ENCODE measurements around the gene GMPS.
"Not testable (repeated sequence)": the region's sequence is repeated elsewhere in the genome, so short reads cannot be mapped to it uniquely, and the experiment has no call there.

GMPS gene

DNA sequence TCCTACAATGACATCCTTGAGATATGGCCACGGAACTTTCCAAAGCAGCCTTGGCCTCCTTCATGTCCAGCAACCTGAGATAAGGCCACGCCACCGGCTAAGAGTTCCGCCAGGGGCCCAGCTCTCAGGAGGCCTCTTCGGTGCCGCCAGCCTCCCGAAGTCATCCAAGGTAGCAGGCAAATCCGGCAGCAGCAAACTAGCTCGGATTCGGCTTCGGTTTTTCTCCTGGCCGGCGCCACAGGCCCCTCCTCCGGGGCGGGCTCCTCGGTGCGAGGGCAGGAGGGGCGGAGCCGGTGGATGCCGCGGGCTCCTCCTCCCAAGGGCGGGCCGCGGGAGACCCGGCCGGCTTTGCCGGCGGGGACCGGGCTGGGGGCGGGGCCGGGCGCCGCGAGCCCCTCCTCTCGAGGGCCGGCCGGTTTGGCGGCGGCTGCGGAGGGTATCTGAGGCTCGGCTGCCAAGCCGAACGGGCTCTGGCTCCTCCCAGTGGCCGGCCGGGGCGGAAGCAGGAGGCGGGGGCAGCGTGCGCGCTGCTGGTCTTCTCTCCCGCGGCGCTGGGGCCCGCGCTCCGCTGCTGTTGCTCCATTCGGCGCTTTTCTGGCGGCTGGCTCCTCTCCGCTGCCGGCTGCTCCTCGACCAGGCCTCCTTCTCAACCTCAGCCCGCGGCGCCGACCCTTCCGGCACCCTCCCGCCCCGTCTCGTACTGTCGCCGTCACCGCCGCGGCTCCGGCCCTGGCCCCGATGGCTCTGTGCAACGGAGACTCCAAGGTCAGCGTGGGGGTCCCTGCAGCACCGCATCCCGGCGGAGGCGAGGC lies at the start of gene GMPS:
Gene GMPS, plus strand, starts transcription at position 518 of the 812 bp plus-strand sequence. Its CDS starts 221 bp downstream, at position 739.
- DNase-seq = peak; percentile 97

DNA sequence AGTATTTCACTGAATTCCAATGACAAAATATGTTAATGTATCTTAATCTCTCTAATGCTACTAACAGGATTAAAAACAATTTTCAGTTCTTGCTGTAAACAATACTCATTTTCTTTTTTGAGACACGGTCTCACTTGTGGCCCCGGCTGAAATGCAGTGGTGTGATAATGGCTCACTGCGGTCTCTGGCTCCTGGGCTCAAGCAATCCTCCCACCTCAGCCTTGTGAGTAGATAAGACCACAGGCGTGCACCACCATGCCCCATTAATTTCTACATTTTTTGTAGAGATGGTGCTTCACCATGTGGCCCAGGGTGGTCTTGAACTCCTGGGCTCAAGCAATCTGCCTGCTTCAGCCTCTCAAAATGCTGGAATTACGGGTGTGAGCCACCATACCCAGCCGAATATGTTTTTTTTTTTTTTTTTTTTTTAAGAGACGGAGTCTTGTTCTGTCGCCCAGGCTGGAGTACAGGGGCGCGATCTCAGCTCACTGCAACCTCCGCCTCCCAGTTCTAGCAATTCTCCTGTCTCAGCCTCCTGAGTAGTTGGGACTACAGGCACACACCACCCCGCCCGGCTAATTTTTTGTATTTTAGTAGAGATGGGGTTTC lies 41.9 kb upstream of the GMPS start:
- not testable (repeated sequence) for DNase-seq

DNA sequence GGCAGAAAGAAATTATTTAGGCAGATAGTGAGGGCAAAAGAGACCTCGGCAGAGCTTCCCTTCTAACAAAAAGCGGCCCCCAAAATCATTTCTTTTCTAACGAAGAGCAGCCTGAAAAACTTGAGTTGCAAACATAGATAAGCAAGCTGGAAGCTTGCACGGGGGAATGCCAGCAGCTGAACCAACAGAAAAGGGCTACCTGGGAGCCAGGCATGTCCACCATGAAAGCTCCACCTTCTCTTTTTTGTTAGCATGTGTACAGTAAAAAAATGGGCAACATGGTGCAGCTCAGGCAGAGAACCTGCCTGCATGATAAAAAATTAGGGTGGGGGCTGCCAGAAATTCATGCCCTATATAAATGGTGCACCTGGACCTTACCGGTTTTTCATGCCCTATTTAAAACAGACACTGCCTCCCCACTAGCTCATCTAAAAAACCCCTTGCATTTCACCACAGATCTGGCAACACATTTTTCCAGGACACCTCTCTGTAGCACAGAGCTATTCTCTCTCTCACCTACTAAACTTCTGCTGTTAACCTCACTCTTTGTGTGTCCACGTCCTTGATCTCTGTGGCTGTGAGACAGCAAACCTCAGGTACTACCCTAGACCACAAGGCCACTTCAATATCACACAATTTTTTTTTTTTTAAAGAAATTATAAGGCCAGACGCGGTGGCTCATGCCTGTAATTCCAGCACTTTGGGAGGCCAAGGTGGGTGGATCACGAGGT lies 34.9 kb upstream of the GMPS start:
- DNase-seq = no peak

DNA sequence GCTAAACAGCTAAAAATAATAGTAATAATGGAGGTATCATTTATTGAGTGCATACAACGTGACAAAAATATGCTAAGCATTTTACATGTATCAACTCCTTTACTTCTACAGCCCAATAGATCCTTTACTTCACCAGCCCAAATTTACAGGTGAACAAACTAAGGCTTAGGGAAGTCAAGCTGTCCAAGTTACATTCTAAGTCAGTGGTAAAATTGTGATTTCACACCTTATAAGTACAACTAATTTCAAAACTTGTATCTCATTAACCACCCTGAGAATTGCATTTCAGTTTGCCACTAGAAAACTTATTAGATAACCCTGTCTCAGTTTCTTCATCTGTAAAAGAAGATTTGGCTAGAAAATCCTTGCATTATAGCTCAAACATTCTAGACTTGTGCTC lies 26.9 kb upstream of the GMPS start:
- DNase-seq = no peak

DNA sequence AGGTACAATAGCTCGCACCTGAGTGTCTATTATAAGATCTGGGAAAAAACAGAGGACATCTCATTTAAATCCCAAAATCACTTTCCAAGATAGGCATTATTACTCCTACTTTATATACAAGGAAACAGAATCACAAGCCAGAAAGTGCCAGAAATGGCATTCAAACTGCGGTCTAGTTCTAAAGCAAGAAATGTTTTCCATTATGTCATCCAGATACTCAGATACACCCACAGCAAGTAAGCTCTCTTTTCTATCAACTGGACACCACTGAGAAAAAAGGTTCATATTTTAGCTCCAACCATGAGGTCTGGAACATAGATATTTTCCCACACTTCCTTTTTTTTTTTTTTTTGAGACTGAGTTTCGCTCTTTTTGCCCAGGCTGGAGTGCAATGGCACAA lies 24.3 kb upstream of the GMPS start:
- DNase-seq = no peak

DNA sequence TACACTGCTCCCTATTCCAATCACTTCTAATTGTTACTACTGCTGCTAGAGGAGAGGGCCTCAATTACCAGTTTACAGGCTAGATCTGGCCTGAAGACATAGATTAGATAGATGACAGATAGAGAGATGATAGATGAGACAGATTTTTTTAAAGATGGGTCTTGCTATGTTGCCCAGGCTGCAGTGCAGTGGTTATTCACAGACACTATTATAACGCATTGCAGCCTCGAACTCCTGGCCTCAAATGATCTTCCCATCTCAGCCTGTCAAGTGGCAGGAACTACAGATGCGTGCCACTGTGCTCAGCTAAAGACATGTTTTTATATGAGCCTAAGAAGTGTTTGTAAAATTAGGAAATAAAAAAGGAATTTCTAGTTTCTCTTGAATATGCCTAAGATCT lies 22.5 kb upstream of the GMPS start:
- DNase-seq = no peak

DNA sequence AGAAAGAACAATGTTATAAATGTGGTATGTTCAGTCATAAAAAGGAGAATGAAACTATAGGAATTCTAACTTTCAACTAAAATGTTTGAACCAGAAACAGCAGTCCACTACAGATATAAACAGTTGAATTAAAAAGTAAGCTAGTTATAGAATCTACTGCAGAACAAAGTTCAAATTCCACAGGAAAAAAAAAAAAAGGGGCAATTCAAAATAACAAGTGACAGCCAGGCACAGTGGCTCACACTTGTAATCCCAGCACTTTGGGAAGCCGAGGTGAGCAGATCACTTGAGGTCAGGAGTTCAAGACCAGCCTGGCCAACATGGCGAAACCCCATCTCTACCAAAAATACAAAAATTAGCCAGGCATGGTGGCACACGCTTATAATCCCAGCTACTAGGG lies 21.0 kb upstream of the GMPS start:
- DNase-seq = not testable (repeated sequence)

DNA sequence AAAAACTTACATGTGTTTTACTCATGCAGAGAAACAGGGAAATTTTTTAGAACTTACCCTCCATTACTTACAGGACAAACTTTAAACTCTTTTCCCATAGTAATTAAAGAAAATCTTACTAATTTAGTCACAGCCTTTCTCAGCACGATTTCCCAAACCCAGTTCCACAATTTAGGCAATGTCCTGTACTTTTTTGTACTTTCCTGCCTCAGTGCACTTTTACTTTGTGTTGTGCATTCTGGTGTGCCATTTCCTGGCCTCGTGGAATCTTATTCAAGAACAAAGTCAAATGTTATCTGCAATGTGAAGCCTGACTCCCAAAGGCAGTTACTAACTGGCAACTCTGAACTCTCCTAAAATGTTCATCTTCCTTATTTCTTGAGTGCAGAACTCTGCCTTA lies 18.1 kb upstream of the GMPS start:
- no peak for DNase-seq

DNA sequence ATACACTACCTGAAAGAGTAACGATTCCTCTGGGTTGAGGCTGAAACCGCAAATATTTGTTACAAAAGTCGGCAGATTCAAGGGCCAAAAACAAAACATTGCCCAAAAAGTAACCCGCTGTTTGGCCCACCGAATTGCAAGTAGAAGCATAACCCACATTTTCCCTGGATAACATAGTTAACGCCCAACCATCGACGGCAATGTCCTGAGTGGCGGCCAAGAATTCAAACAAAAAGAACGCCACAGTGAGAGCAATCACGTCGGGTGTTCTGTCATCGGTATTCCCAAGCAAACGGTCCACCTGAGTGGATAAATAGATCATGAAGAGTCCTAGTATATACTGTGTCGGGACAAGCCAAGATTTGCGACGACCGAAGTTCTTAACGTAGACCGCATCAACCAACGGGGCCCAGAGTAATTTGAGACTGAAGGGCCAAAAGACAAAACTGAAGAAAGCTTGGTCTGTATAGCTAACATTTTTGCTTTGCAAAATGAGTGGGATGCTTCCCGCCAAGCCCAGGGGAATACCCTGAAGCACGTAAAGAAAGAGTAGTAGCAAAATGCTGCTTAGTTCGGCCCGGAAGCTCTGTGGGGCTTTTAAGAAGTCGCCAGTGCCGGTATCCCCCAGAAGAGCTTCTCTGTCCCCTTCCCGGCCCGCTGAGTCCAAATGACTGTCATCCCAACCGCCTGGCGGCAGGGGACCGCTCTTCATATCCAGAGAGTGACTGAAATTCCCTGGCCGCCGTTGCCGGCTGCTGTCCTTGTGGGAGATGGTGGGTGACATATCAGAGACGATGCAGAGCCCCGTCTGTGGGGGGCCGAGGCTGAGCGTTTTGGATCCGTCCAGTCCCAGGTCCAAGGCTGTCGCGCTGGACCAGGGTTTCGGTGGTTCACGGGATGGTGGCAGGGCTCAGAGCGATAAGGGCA lies 17.0 kb upstream of the GMPS start:
- DNase-seq = peak; percentile 4 to 25

DNA sequence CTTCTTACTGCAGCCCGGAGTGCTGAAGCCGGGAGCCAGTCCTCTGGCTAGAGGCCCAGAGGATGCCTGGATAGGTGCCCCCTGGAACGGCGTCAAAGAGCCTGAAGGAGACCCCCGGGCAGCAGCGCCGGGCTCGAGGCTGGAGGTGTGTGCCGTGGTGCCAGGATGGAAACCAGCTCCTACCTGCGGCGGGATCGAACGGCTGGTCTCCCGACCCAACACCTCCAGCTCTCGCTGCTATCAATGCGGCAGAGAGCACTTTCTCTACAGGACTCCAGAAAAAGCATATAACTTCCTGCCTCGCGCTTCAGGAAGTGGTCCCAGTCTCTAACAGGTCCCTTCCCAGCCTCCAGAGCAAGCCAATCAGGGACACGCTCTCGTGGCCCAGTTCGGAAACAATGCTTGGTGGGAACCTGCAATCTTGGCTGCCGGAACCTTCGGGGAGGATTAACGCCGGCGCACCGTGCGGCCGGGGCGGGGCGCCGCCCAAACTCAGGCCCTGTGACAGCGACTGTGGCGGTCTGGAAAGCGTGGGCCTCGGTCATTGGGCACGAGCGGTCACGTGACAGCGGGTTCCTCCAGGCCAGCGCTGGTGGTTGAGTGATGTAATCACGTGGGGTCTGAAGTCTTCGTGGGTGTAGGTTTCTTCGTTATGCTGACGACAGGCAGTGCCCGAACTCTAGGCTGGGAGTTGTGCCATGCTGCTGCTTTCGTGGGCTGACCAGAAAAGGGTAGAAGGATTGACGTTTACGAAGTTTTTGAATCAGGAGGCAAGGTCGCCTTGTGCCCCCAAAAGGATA lies 16.1 kb upstream of the GMPS start, which contains the start of gene SLC33A1:
Gene SLC33A1, minus strand, starts transcription at position 287 of the 800 bp plus-strand sequence. CDS start 430 bp downstream, outside the sequence.
- peak; percentile 99 for DNase-seq

DNA sequence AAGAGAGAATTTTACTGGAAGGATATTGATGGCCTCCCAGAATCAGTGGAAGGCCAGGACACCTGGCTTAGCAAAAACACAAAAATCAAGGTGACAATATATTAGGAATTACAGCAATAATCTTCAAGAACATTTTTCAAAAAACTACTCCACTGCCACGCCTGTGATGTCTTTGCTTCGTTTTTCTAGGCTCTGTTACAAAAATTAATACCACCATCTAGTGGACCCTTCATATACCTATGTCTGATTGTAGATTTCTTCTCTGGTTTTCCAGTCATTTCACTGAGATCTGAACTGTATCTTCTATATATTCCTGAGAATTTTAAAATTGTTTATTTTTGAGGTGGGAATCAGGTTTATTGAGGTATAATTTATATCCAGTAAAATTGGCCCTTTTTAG lies 10.6 kb upstream of the GMPS start:
- DNase-seq = no peak

DNA sequence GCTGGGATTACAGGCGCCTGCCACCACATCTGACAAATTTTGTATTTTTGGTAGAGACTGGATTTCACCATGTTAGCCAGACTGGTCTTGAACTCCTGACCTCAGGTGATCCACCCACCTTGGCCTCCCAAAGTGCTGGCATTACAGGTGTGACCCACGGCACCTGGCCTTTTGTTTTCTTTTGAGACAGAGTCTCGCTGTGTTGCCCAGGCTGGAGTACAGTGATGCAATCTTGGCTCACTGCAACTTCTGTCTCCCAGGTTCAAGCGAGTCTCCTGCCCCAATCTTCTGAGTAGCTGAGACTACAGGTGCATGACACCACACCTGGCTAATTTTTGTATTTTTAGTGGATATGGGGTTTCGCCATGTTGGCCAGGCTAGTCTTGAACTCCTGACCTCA lies 10.0 kb upstream of the GMPS start:
- DNase-seq = not testable (repeated sequence)

DNA sequence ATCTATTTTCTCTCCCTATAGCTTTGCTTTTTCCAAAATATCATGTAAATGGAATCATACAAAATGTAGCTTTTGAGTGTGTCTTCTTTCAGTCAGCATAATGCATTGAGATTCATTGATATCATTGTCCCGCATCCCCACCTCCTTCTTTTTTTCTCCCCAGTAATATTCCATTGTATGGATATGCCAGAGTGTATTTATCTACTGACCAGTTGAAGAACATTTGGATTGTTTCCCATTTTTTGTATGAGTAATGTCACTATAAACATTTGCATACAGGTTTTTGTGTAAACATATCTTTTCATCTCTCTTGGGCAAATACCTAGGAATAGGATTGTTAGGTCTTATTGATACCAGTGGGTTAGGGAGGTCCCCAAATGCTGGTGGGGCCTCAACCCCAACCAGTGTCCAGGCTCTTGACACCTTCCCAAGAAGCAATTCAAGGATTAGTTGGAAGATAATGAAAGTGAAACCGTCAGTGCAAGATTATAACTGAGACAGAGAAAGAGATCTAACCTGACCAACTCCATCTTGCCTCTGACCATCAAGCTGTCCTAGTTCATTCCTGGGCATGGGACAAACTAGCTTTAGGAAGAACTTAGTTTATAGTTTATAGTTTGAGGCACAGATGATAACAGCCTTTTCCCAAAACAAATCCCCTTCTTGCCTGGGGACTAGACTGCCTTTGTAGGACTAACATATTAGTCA lies 8.8 kb upstream of the GMPS start:
- no peak for DNase-seq

DNA sequence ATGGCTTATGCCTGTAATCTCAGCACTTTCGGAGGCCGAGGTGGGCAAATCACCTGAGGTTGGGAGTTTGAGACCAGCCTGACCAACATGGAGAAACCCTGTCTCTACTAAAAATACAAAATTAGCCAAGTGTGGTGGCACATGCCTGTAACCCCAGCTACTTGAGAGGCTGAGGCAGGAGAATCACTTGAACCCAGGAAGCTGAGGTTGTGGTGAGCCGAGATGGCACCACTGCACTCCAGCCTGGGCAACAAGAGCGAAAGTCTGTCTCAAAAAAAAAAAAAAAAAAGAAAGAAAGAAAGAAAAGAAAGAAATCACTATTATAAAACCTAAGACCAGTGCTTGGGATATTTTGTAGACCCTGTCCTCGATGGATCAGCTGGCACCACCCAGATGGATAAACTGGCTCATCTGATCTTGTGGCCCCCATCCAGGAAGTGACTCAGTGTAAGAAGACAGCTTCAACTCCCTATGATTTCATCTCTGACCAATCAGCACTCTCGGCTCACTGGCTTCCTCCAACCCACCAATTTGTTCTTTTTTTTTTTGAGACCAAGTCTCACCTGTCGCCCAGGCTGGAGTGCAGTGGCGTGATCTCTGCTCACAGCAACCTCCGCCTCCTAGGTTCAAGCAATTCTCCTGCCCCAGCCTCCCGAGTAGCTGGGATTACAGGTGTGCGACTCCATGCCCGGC lies 8.0 kb upstream of the GMPS start:
- DNase-seq = peak; percentile 74 to 82

DNA sequence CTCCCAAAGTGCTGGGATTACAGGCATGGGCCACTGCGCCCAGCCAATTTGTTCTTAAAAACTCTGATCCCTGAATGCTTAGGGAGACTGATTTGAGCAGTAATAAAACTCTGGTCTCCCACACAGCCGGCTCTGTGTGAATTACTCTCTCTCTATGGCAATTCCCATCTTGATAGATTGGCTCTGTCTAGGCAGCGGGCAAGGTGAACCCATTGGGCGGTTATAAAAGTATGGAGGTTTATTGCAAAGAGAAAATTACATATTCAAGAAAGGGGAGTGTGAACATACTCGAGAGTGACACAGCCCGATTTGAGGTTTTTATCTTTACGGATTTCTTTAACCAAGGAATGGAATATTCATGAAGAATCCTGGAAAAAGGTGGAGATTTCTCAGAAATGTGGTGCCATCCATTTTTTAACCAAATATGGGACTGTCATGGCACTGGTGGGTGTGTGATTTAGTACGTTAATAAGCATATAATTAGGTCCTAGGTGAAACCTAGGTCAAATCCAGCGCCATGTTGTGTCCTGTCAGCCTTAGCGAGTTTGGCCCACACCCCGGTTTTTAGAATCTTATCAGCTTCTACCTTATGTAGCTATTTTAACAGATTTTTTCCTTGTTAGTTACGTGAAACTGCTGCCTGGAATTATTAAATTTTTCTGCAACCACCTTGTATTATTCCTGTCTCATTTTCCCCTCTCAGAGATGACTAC lies 7.2 kb upstream of the GMPS start:
- no peak for DNase-seq

DNA sequence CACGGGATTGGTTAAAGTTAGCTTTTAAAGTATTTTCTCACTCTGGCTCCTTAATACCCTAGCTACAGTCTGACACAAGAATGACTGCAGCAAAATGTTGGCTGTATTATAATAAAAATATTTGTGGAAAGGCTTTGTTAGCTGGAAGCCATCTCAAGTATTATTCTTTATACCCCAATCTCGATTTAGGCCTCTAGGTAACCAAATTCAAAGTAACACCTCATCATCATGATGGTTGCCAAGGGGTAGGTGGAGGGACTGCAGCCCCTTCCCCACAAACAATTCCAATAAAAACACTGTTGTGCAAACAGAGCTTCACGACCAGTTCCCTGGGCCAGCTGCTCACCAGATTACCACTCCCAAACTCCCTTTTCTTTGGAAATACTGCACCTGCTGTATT lies 759 bp upstream of the GMPS start:
- no peak for DNase-seq

DNA sequence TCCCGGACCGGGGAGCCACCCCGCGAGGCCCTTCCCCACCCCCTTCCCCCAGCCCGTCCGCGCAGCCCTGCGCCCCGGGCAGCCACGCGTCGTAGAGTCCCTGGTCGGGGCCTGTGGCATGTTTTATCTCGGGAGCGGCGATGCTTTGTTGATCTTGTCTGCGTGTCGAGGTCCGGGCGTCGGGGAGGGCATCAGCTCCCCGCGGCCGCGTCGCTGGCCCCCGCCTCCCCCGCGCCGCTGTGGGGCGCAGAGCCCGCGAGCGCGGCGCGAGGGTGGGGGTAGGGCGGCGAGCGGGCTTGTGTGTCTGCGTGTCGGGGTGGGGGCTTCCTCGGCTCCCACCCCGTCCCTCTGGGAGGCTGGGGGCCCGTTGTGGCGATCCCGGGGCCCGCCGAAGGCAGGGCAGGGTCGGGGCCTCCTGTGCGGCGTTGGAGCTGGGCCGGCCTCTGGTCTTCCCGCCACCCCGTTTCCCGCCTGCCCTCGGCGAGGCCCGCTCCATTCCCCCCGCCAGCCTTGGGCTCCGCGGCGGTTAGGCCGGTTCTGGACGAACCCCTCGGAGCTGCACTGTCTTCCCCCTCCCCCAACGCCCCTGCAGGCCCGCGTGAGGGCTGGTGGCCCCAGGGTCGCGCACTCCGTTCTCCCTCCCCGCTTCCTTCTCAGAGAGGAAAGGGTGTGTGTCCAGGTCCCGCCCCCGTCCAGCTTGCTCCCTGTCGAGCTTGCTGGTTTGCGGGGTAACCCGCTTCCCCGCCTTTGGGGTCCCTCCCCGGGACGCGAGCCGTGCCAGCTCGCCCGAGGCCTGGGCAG lies 695 bp downstream of the GMPS start:
- peak; percentile 20 to 36 for DNase-seq

DNA sequence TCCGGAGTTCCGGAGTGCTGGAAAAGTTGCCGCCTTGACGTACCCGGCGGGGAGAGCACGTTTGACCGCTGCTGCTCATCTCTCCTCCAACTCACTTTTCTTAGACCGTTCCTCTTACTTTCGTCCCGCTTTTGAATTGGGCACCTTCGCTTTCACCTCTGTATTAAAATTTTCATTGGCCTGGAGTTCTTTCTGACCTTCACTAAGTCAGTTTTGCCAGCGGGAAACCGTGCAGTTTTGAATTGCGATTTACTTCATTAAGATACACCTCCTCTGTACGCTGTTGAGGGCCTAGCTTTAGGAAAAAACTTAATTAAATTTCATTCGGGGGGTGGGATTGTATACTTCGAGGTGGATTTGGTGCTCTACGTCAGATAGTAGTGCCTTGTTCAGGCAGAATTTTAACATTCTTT lies 1.3 kb downstream of the GMPS start:
- DNase-seq = no peak
